Measurements from ENCODE around the gene FRAS1. TPM values are rescaled to one million over a fixed set of nuclear protein-coding genes. Genes with fewer than 3 reads are reported as not detected.

FRAS1 gene
- polyA plus RNA-seq, 1 donor from 2014 or later, result 2.8 TPM

- H3K9ac ChIP-seq (ENCODE audit: low read length), result no peak overlapping the region
- H3K27ac ChIP-seq (ENCODE audit: low read length), result no peak overlapping the region
- no peaks in the 10 kb centered on the region for H3K9me2 ChIP-seq (ENCODE audit: insufficient read depth, low read length)
- no peaks in the 10 kb centered on the region for H3F3A ChIP-seq (ENCODE audit: insufficient read depth, low read length, poor library complexity, severe bottlenecking)
- H3K4me2 ChIP-seq (ENCODE audit: low read length), result no peak overlapping the region
- no peaks in the 10 kb centered on the region for H4K20me1 ChIP-seq (ENCODE audit: insufficient read depth)
- TF ChIP-seq POLR2AphosphoS5 (IDR thresholded peaks at IDR 0.05), result no peak
- TF ChIP-seq SMC3 (conservative IDR thresholded peaks at IDR 0.05; ENCODE audit: poor library complexity), result no peak
- TF ChIP-seq, protein P1, sequence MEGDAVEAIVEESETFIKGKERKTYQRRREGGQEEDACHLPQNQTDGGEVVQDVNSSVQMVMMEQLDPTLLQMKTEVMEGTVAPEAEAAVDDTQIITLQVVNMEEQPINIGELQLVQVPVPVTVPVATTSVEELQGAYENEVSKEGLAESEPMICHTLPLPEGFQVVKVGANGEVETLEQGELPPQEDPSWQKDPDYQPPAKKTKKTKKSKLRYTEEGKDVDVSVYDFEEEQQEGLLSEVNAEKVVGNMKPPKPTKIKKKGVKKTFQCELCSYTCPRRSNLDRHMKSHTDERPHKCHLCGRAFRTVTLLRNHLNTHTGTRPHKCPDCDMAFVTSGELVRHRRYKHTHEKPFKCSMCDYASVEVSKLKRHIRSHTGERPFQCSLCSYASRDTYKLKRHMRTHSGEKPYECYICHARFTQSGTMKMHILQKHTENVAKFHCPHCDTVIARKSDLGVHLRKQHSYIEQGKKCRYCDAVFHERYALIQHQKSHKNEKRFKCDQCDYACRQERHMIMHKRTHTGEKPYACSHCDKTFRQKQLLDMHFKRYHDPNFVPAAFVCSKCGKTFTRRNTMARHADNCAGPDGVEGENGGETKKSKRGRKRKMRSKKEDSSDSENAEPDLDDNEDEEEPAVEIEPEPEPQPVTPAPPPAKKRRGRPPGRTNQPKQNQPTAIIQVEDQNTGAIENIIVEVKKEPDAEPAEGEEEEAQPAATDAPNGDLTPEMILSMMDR (IDR thresholded peaks at IDR 0.05; ENCODE audit: poor library complexity, severe bottlenecking), result no peak
- TF ChIP-seq TAF1 (IDR thresholded peaks at IDR 0.05; ENCODE audit: low read depth), result no peak
- TF ChIP-seq EP300 (conservative IDR thresholded peaks at IDR 0.05; ENCODE audit: poor library complexity, severe bottlenecking), result no peak
- TF ChIP-seq EZH2 (IDR thresholded peaks at IDR 0.05; ENCODE audit: borderline replicate concordance, insufficient read depth, low read length, poor library complexity, severe bottlenecking), result no peak
- TF ChIP-seq MXI1 (conservative IDR thresholded peaks at IDR 0.05; ENCODE audit: poor library complexity, severe bottlenecking), result no peak
- TF ChIP-seq RAD21 (conservative IDR thresholded peaks at IDR 0.05), result no peak
- H3K27me3 ChIP-seq (ENCODE audit: insufficient read depth, low read depth, low read length), result no peaks in the 10 kb centered on the region
- no peaks in the 10 kb centered on the region for H3K79me2 ChIP-seq (replicated peaks; ENCODE audit: insufficient read depth, low read length)
- H2AFZ ChIP-seq (ENCODE audit: low read depth, low read length), result no peak overlapping the region
- no peak overlapping the region for H3K4me3 ChIP-seq (ENCODE audit: low read length)
- no peaks in the 10 kb centered on the region for H3K9me3 ChIP-seq (ENCODE audit: low read length)
- H3K36me3 ChIP-seq (ENCODE audit: insufficient read depth, low read length), result no peaks in the 10 kb centered on the region
These were observed 62.6 kb downstream of the FRAS1 start for GRCh38 chr4:78119698-78120097.

DNA sequence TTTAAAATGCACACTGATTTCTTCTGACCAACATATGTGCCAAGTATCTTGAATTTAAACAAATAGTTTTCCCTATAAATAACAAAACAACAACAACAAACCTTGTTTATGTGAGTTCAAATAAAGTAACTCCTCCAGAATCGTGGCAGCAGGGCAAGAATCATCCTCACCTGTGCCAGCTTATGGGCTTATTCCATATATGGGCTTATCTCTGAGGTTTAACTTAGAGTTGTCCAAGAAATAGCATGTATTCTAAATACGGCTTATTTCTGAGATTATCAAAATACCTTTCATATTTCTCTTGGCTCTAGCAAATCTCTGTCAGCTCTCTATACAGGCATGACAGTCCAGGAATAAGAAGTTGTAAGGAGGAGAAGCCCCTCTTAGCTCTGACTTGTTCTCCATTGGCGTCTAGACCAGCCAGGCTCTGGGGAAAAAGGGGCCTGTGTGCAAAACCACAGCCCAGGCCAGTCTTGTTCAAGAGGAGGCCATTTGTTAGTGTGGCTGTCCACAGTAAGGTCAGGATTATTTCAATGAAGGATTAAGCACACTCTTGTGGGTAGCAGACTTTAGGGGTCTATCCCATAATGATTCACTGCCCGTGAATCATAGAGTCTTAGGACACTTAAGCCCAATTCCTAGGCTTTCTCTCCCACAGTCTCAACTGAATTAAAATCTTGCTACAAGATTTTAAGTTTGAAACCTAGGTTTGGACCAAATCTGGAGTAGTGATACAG lies 63.2 kb downstream of the FRAS1 start:
- Histone ChIP-seq H3K9me2 (ENCODE audit: insufficient read depth, low read length) (no peaks in the 10 kb centered on the region), H3K4me3 (ENCODE audit: low read length) (no peak overlapping the region), H3K36me3 (ENCODE audit: insufficient read depth, low read length) (no peaks in the 10 kb centered on the region), H3K79me2 (replicated peaks; ENCODE audit: insufficient read depth, low read length) (no peaks in the 10 kb centered on the region), H3K27me3 (ENCODE audit: insufficient read depth, low read depth, low read length) (no peaks in the 10 kb centered on the region), H4K20me1 (ENCODE audit: insufficient read depth) (no peaks in the 10 kb centered on the region), H3K9me3 (ENCODE audit: low read length) (no peaks in the 10 kb centered on the region), H3K9ac (ENCODE audit: low read length) (no peak overlapping the region), H2AFZ (ENCODE audit: low read depth, low read length) (no peak overlapping the region), H3F3A (ENCODE audit: insufficient read depth, low read length, poor library complexity, severe bottlenecking) (no peaks in the 10 kb centered on the region), H3K4me2 (ENCODE audit: low read length) (no peak overlapping the region), H3K27ac (ENCODE audit: low read length) (no peak overlapping the region)
- TF ChIP-seq SMC3 (conservative IDR thresholded peaks at IDR 0.05; ENCODE audit: poor library complexity) (no peak), TAF1 (IDR thresholded peaks at IDR 0.05; ENCODE audit: low read depth) (no peak), RAD21 (conservative IDR thresholded peaks at IDR 0.05) (no peak), EZH2 (IDR thresholded peaks at IDR 0.05; ENCODE audit: borderline replicate concordance, insufficient read depth, low read length, poor library complexity, severe bottlenecking) (no peak), EP300 (conservative IDR thresholded peaks at IDR 0.05; ENCODE audit: poor library complexity, severe bottlenecking) (no peak), REST (IDR thresholded peaks at IDR 0.05; ENCODE audit: borderline replicate concordance) (no peak)
- TF ChIP-seq, protein P1 (IDR thresholded peaks at IDR 0.05; ENCODE audit: poor library complexity, severe bottlenecking), result no peak

Data from neural cell (in vitro differentiated cells).